ENCODE measurements around the gene SPZ1.
"Not testable (repeated sequence)": the region's sequence is repeated elsewhere in the genome, so short reads cannot be mapped to it uniquely, and the experiment has no call there.

The SPZ1 gene, protein sequence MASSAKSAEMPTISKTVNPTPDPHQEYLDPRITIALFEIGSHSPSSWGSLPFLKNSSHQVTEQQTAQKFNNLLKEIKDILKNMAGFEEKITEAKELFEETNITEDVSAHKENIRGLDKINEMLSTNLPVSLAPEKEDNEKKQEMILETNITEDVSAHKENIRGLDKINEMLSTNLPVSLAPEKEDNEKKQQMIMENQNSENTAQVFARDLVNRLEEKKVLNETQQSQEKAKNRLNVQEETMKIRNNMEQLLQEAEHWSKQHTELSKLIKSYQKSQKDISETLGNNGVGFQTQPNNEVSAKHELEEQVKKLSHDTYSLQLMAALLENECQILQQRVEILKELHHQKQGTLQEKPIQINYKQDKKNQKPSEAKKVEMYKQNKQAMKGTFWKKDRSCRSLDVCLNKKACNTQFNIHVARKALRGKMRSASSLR

DNA sequence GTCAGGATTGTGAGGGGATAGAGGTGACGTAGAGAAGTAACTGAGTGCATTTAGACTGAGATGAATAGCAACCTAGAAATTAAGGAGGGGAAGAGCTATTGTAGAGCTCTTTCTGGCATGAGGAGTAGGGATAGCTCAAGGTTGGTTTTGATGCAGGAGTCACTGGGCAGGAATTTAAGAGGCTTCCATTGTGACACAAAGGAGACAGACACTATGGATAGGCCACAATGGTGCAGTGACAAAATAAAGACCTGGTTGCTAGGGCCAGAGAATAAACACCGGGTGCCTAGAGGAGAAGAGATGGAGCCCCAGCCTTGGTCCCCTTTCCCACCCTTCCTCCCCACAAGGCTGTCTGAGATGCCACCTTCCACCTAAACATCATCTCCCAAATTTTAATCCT lies at the start of gene SPZ1:
Gene SPZ1, plus strand, starts transcription at position 301 of the 400 bp plus-strand sequence. CDS start 214 bp downstream, outside the sequence.
- no peak for DNase-seq (ENCODE audit: low read depth)

DNA sequence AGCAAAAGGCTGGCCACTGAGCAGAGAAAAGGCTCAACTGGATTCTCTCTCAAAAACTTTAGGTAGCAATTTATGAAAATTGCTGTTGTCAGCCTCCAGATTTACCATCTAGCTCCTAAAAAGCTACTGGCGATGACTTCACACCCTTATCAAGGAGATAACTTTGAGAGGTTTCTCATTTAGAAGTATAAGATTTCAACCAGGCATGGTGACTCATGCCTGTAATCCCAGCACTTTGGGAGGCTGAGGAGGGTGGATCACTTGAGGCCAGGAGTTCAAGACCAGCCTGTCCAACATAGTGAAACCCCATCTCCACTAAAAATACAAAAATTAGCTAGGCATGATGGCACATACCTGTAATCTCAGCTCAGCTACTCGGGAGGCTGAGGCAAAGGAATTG lies 49.3 kb upstream of the SPZ1 start:
- not testable (repeated sequence) for DNase-seq (ENCODE audit: low read depth)

DNA sequence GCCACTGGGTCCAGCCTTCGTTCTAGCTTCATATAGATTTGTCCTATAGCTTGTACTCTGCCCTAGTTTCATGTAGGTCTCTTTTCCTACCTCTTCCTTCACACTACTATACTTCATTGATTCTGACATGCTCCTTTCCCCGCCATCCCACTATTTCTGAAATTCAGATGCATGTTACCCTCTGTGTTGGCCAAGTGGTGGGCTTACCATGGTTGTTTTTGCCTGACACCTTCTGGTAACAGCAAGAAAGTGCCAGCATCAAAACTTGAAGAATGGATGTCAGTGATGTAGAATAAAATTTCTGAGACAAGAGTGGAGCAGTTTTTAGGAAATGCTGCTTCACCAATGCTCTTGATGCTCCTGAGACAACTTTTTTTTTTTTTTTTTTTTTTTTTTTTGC lies 44.5 kb upstream of the SPZ1 start:
- DNase-seq (ENCODE audit: low read depth) = peak; percentile 43

DNA sequence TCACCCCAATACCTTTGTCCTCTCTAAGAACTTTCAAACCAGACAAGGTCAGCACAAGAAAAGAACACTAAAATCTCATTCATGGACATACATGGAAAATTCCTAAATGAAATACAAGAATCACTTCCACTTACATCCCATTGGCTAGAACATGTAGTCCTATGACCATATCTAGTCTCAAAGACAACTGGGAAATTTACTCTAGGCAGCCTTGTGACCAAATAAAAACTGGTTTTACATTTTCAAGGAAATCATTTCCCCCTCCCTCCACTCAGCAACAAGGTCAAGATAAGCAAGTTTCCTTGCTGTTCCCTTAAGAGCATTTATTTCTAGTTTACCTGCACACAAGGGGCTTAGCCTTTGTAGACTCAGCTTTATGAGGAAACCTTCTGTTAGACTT lies 43.6 kb upstream of the SPZ1 start:
- no peak for DNase-seq (ENCODE audit: low read depth)

DNA sequence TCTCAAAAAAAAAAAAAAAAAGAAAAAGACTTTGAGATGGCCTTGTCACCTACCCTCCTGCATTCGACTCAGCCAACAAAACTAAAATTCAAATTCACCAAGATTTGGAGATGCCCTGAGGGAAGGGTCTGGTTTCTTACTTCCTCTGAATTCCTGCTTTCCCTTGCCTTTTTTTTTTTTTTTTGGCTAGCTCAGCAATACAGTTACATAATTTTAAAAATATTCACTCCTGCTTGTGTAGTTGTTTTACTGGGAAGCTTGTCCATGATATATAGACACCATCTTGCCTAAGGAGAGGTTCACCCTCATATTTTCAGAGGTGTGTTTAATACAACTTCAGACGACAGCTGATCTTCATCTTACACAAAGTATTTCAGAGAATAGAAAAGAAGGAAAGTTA lies 42.6 kb upstream of the SPZ1 start:
- no peak for DNase-seq (ENCODE audit: low read depth)

DNA sequence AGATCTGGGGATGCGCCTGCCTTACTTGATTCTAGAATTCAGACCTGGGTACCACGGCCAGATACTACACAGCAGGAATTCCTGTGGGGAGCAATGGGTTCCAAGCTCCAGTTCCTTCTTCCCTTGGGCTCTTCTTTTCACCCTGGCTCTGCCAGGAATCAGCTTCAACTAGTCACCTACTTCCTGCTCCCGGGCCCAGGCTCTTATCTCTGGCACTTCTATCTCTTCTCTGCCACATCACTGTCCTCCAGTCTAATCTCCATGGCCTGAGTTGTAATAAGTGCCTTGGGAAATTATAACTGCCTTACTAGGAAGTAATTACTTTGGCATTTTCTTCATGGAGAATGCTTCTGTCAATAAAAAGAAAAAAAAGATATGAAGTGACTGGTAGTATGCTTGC lies 37.7 kb upstream of the SPZ1 start:
- no peak for DNase-seq (ENCODE audit: low read depth)

DNA sequence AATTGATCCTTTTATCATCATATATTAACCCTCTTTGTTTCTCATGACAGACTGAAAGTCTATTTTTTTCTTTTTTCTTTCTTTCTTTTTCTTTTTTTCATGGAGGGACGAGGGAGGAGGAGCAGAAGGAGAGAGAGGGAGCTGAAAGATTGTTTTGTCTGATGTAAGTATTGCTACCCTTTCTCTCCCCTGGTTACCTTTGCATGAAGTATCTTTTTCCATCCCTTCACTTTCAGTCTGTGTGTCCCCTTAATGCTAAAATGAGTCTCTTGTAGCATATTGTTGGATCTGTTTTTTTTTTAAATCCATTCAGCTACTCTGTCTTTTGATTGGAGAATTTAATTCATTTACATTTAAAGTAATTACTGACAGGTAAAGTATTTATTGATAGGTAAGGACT lies 36.4 kb upstream of the SPZ1 start:
- DNase-seq (ENCODE audit: low read depth) = no peak

DNA sequence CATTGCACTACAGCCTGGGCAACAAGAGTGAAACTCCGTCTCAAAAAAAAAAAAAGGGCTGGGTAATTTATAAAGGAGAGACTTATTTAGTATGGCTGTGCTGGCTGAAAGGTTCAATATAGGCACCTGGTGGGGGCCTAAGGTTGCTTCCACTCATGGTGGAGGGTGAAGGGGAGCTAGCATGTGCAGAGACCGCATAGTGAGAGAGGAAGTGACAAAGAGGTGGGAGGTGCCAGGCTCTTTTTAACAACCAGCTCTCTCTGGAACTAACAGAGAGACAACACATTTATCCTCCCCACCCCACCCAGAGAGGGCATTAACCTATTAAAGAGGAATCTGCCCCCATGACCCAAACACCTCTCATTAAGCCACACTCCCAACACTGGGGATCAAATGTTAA lies 35.1 kb upstream of the SPZ1 start:
- DNase-seq (ENCODE audit: low read depth) = no peak

DNA sequence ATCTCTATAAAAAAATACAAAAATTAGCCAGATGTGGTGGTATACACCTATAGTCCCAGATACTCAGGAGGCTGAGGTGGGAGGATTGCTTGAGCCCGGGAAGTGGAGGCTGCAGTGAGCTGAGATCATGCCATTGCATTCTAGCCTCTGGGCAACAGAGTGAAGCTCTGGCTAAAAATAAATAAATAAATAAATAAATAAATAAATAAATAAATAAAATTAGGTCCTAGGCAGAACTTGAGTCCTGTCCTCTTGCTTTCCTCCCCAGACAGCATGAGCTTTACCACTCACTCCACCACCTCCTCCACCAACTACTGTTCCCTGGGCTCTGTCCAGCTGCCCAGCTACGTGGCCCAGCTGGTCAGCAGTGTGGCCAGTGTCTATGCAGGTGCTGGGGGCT lies 31.6 kb upstream of the SPZ1 start:
- DNase-seq (ENCODE audit: low read depth) = no peak

DNA sequence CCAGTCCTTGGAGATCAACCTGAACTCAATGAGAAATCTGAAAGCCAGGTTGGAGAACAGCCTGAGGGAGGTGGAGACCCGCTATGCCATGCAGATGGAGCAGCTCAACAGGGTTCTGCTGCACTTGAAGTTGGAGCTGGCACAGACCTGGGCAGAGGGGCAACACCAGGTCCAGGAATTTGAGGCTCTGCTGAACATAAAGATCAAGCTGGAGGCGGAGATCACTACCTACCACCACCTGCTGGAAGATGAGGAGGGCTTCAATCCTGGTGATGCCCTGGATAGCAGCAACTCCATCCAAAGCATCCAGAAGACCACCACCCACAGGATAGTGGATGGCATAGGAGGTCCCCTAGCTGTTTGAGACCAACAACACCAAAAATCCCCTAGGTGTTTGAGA lies 30.5 kb upstream of the SPZ1 start:
- DNase-seq (ENCODE audit: low read depth) = no peak

DNA sequence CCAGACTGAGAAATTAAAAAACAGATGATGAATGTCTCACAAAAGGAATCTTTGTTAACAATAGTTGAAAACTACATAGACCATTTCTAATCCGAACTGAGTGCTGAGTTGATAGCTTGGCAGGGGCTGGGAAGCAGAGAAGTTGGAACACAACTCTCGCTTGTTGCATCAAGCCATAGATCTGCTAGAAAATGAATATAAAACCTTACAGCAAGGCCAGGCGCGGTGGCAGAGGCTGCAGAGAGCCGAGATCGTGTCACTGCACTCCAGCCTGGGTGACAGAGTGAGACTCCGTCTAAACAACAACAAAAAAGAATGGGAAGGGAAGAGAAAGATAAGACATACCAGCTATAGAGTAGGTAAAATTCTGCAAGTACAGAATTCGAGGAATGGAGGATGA lies 28.0 kb upstream of the SPZ1 start:
- no peak for DNase-seq (ENCODE audit: low read depth)

DNA sequence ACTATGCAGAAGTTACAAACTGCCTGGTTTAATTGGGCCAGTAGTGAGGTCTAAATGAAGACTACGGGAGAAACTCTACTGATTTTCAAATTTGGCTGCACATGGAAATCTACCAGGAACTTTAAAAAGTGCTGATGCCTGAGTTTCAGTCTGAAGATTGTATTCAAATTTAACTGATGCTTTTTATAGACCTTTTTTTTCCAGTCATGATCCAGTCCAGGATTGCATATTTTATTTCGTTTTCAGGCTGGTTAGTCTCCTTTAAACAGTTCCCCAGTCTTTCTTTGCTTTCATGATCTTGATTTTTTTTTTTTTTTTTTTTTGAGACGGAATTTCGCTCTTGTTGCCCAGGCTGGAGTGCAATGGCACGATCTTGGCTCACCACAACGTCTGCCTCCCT lies 23.7 kb upstream of the SPZ1 start:
- no peak for DNase-seq (ENCODE audit: low read depth)

DNA sequence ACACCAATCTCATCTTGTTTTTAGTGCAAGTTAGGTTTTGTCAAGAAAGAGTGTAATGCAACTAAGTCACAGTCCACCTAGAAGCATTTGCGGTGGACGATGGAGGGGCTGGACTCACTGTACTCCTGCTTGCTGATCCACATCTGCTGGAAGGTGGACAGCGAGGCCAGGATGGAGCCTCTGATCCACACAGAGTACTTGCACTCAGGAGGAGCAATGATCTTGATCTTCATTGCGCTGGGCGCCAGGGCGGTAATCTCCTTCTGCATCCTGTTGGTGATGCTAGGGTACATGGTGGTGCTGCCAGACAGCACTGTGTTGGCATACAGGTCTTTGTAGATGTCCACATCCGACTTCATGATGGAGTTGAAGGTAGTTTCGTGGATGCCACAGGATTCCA lies 20.2 kb upstream of the SPZ1 start:
- DNase-seq (ENCODE audit: low read depth) = no peak

DNA sequence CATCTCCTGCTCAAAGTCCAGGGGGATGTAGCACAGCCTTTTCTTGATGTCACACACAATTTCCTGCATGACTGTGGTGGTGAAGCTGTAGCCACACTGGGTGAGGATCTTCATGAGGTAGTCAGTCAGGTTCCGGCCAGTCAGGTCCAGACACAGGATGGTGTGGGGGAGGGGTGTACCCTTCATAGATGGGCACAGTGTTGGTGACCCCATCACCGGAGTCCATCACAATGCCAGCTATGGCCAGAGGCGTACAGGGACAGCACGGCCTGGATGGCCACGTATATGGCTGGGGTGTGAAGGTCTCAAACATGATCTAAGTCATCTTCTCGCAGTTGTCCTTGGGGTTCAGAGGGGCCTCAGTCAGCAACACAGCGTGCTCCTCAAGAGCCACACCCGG lies 19.7 kb upstream of the SPZ1 start:
- no peak for DNase-seq (ENCODE audit: low read depth)

DNA sequence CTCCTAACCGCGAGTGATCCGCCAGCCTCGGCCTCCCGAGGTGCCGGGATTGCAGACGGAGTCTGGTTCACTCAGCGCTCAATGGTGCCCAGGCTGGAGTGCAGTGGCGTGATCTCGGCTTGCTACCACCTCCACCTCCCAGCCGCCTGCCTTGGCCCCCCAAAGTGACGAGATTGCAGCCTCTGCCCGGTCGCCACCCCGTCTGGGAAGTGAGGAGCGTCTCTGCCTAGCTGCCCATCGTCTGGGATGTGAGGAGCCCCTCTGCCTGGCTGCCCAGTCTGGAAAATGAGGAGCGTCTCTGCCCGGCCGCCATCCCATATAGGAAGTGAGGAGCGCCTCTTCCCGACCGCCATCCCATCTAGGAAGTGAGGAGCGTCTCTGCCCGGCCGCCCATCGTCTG lies 19.0 kb upstream of the SPZ1 start:
- DNase-seq (ENCODE audit: low read depth) = not testable (repeated sequence)

DNA sequence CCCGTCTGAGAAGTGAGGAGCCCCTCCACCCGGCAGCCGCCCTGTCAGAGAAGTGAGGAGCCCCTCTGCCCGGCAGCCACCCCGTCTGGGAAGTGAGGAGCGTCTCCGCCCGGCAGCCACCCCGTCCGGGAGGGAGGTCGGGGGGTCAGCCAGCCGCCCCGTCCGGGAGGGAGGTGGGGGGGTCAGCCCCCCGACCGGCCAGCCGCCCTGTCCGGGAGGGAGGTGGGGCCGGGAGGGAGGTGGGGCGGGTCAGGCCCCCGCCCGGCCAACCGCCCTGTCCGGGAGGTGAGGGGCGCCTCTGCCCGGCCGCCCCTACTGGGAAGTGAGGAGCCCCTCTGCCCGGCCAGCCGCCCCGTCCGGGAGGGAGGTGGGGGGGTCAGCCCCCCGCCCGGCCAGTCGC lies 18.5 kb upstream of the SPZ1 start:
- DNase-seq (ENCODE audit: low read depth) = not testable (repeated sequence)

DNA sequence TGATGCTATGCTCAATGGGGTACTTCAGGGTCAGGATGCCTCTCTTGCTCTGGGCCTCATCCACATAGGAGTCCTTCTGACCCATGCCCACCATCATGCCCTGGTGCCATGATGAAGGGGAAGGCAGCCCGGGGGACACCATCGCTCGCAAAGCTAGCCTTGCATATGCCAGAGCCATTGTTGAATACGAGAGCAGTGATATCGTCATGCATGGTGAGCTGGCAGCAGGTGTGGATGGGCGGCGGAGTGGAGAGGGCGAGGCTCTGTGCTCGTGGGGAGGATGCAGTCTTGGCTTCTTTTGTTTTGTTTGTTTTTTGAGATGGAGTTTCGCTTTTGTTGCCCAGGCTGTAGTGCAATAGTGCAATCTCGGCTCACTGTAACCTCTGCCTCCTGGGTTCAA lies 17.2 kb upstream of the SPZ1 start:
- DNase-seq (ENCODE audit: low read depth) = no peak

DNA sequence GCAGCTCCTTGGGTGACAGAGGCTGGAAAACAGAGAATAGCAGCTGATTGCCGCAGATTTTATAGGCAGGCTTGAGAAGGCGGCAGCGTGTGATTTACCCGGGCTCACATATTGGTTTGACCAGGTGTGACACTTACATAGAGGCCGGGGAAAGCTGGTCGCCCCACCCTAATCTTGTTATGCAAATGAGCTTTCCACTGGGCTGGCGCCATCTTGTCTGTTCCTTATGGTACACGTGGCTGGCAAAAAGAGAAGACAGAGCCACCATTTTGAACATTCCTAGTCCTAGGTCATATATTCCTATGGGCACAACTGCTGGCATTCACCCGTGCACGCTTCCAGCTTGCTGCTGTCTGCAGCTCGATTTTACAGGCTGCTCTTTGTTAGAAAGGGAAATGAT lies 11.3 kb upstream of the SPZ1 start:
- no peak for DNase-seq (ENCODE audit: low read depth)

DNA sequence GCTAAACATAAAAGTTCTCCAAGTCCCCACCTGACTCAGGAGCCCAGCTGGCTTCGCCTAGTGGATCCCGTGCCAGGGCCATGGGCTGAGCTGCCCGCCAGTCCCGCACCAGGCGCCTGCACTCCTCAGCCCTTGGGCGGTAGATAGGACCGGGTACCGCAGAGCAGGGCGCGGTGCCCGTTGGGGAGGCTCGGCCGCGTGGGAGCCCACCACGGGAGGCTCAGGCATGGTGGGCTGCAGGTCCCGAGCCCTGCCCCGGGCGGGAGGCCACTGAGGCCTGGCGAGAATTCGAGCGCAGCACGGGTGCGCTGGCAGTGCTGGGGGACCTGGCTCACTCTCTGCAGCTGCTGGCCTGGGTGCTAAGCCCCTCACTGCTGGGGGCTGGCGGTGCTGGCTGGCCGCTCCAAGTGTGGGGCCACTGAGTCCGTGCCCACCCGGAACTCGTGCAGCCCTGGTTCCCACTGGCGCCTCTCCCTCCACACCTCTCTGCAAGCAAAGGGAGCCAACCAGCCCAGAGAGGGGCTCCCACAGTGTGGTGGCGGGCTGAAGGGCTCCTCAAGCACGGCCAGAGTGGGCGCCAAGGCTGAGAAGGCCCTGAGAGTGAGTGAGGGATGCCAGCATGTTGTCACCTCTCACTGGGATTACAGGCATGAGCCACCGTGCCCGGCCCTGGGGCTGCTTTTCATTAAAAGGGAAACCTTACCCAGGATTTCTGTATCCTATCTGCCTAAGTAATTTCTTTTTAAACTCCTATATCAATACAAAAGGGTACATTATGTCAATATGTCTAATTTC lies 9.7 kb upstream of the SPZ1 start:
- no peak for DNase-seq (ENCODE audit: low read depth)

DNA sequence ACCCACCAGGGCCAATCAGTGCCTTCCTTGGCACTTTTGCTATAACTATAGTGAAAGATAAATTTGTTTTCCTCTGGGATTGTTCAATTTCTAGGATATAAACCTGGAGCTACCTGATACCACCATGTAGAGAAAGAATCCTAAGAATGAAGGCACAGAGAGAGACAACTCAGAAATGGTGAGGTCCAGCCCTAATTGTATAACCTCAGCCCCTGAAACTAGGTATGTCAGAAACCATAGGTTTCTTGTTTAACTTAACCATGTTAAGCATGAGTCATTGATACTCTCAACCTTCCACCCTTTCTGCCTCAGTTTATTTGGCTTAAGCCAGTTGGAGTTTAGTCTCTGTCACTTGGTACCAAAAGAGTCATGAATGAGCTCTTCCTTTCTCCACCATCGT lies 4.6 kb upstream of the SPZ1 start:
- DNase-seq (ENCODE audit: low read depth) = no peak

DNA sequence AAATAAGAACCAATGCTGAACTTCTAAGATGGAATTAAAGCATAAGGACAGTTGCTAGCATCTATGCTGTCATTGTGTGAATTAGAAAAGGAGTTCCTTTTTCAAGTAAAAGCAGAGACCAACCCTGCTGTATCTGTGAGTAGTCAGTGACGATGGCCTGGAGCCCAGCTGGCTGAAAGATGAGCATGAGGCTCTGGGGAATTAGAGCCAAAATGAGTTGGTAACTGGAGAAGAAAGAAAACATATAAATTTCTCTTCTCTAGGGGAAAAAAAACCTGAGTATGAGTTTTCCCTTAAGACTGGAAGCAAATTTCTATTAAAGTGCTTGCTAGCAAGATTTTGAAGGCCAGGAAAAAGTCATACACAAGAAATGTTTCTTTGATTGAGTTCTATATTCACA lies 1.6 kb upstream of the SPZ1 start:
- no peak for DNase-seq (ENCODE audit: low read depth)

DNA sequence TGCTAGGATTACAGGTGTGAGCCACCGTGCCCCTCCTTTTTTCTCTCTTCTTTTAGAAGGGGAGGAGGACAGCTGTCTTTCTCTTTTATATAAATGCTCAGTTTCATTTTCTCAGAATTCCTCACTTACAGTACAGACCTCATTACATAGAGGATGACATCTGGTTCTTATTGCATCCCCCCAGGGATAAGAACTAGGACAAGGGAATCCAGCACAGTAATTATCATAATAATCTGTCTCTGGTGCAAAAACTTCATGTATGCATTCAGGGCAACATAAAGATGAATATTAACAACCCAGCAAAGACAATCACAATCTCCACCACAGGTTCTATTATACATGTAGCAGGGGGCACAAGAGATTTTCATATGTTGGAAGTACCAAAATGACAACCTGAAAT lies 5.1 kb downstream of the SPZ1 start:
- DNase-seq (ENCODE audit: low read depth) = no peak

DNA sequence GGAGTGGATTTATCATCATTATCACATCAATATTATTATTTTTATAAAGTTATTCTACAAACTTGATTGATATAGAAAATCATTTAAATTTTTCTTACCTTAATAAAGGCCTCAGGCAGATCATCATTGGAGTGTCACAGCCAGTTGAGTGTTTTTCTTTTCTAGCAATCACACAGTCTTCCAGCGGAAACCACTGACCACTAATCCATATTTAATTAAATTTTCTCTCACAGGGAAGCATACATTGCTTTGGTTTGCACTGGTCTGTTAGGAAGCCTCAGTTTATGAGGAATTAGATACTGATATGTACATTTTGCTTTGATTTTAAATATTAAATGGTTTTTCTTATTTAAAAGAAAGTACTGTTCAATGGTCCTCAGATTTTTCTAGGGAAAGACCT lies 6.7 kb downstream of the SPZ1 start:
- no peak for DNase-seq (ENCODE audit: low read depth)

DNA sequence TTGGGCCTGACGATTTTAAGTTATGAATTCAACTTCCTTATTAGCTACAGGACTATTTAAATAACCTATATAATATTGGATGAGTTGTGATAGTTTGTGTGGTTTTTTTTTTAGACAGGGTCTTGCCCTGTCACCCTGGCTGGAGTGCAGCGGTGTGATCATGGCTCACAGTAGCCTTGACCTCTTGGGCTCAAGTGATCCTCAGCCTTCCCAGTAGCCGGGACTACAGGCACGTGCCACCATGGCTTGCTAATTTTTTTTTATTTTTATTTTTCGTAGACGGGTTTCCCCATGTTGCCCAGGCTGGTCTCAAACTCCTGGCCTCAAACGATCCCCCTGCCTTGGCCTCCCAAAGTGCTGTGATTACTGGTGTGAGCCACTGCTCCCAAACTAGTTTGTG lies 17.6 kb downstream of the SPZ1 start:
- DNase-seq (ENCODE audit: low read depth) = no peak

Measured in ELR (cell line).